Caco-2 (cell line): ENCODE results near the gene HOXD8. TPM values are rescaled to one million over a fixed set of nuclear protein-coding genes. Genes with fewer than 3 reads are reported as not detected.

ENCODE experiments used
- BruUV-seq: library from RNA; stranded (reverse); fragments of 400-500 nt; replicated peaks from 2 replicates; lab custom pipeline; 2021; lab: Mats Ljungman, UMichigan
- CTCF ChIA-PET: fragments of 300-600 bp; sonication (Branson Sonifier 250); formaldehyde crosslinking; loops from one replicate; lab custom pipeline; 2022; ENCODE audit warnings: antibody characterized with exemption; lab: Charles Lee
- POLR2A ChIA-PET: fragments of 300-600 bp; sonication (Branson Sonifier 250); formaldehyde crosslinking; loops from one replicate; lab custom pipeline; 2022; ENCODE audit warnings: antibody characterized with exemption; lab: Charles Lee
- DNase-seq, 2 experiments: peaks; one replicate each; pipeline versions ENCODE4 v3.0.0 to v3.0.0-alpha.2; 2020 to 2022
- H3K27me3 ChIP-seq: replicated peaks from 2 replicates; pipeline ENCODE4 v1.6.0; 2011; ENCODE audit warnings: low read length; ENCODE audit not compliant: control insufficient read depth, insufficient read depth
- H3K36me3 ChIP-seq: 2 replicates; pipeline ENCODE4 v1.5.1; 2011; ENCODE audit warnings: low read length; ENCODE audit not compliant: control insufficient read depth, insufficient read depth
- H3K4me1 ChIP-seq: fragments of 250-450 bp; sonication (Bioruptor Pico); 2 replicates; pipeline ENCODE4 v1.5.1; 2020; ENCODE audit warnings: mild to moderate bottlenecking
- H3K4me3 ChIP-seq: 2 replicates; pipeline ENCODE4 v1.5.1; 2011; ENCODE audit warnings: low read depth, mild to moderate bottlenecking, control low read depth, low read length
- H3K9me3 ChIP-seq: fragments of 250-450 bp; sonication (Bioruptor Pico); 2 replicates; pipeline ENCODE4 v1.5.1; 2020; ENCODE audit warnings: mild to moderate bottlenecking, moderate library complexity
- H3K27ac Mint-ChIP-seq: one replicate; pipeline ENCODE4 v1.8.0; 2022; ENCODE audit warnings: mixed read lengths; ENCODE audit not compliant: unreplicated experiment
- H3K27me3 Mint-ChIP-seq: one replicate; pipeline ENCODE4 v1.8.0; 2022; ENCODE audit warnings: mixed read lengths; ENCODE audit not compliant: insufficient read depth, unreplicated experiment
- H3K36me3 Mint-ChIP-seq: one replicate; pipeline ENCODE4 v1.8.0; 2022; ENCODE audit warnings: mild to moderate bottlenecking, mixed read lengths; ENCODE audit not compliant: insufficient read depth, unreplicated experiment
- H3K4me1 Mint-ChIP-seq: one replicate; pipeline ENCODE4 v1.8.0; 2022; ENCODE audit warnings: low read depth, mixed read lengths; ENCODE audit not compliant: unreplicated experiment
- H3K4me3 Mint-ChIP-seq: one replicate; pipeline ENCODE4 v1.8.0; 2022; ENCODE audit warnings: mild to moderate bottlenecking, moderate library complexity, mixed read lengths; ENCODE audit not compliant: unreplicated experiment
- H3K9me3 Mint-ChIP-seq: one replicate; pipeline ENCODE4 v1.8.0; 2022; ENCODE audit warnings: mixed read lengths; ENCODE audit not compliant: unreplicated experiment
- intact Hi-C: fragments of 100-400 bp; cut with micrococcal nuclease; formaldehyde crosslinking; loops from one replicate; pipeline ENCODE4 v1.10.0; 2022; ENCODE audit not compliant: unreplicated experiment
- total RNA-seq: library from RNA; stranded (reverse); gene quantifications from 2 replicates; pipeline ENCODE4 v1.2.3, GENCODE V29; 2022
- TF ChIP-seq, protein P1 (sequence below), 2 experiments: fragments of 200-600 bp in 1 of 2; IDR thresholded peaks; 1 replicate in 1 of 2; 2 replicates in 1 of 2; pipeline versions ENCODE4 v1.5.1 to v1.8.0; 2011 to 2022; ENCODE audit warnings: antibody characterized with exemption in 1 of 2, control low read depth in 1 of 2, inconsistent platforms in 1 of 2, low read depth in 1 of 2, low read length in 1 of 2, mild to moderate bottlenecking in 1 of 2, moderate library complexity in 1 of 2; ENCODE audit not compliant: insufficient read depth in 1 of 2, severe bottlenecking in 1 of 2, unreplicated experiment in 1 of 2

The HOXD8 gene
- total RNA-seq, 1 experiment from 2014 or later = not detected

DNA sequence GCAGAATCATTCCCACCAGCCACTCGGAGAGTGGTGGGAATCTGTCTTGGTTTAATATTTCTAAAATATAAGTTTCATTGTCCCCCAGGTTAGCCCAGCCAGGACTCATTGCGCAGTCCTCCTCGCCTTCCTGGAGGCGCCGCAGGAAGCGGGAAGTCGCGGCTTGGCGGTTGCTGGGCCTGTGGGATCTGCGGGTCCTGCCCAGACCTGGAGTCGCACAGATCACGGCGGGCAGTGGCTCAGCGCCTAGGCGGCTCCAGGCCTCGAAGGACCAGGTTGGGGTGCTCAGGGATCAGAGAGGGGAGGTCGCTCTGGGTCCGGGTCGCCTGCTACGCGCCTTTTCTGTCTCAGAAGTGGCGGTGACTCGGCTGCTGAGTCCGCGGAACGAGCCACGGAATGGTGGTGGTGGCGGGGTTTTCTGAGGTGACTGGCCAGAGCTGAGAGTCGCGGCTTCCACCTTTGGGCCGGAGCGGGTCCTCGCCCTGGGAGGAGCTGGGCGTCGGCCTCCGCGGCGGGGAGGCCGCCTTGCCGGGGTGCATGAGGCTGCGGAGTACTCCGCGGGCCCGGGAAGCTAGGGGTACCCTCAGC is 30.3 kb downstream of the HOXD8 start:
- intact Hi-C loops = no loop called here
- Mint-ChIP-seq H3K9me3 (peaks cover 9% of the 10 kb centered on the region), H3K36me3 (no peaks in the 10 kb centered on the region), H3K4me3 (no peak overlapping the region), H3K27me3 (peaks cover 22% of the 10 kb centered on the region), H3K4me1 (no peaks in the 10 kb centered on the region), H3K27ac (no peak overlapping the region)
- no peaks in the 10 kb centered on the region for H3K4me1 ChIP-seq
- CTCF ChIA-PET = interaction anchor here (0.7 kb wide), 1 partner anchor 1824 kb away, joined by 6 read pairs; no protein-coding TSS in a partner anchor
- no peaks in the 10 kb centered on the region for H3K9me3 ChIP-seq
- H3K36me3 ChIP-seq = no peaks in the 10 kb centered on the region
- TF ChIP-seq, protein P1, sequence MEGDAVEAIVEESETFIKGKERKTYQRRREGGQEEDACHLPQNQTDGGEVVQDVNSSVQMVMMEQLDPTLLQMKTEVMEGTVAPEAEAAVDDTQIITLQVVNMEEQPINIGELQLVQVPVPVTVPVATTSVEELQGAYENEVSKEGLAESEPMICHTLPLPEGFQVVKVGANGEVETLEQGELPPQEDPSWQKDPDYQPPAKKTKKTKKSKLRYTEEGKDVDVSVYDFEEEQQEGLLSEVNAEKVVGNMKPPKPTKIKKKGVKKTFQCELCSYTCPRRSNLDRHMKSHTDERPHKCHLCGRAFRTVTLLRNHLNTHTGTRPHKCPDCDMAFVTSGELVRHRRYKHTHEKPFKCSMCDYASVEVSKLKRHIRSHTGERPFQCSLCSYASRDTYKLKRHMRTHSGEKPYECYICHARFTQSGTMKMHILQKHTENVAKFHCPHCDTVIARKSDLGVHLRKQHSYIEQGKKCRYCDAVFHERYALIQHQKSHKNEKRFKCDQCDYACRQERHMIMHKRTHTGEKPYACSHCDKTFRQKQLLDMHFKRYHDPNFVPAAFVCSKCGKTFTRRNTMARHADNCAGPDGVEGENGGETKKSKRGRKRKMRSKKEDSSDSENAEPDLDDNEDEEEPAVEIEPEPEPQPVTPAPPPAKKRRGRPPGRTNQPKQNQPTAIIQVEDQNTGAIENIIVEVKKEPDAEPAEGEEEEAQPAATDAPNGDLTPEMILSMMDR (IDR thresholded peaks at IDR 0.05; ENCODE audit: insufficient read depth in 1 of 2, low read depth in 1 of 2, low read length in 1 of 2, severe bottlenecking in 1 of 2, unreplicated experiment in 1 of 2) = no peak
- no peak overlapping the region for H3K4me3 ChIP-seq
- H3K27me3 ChIP-seq = no peaks in the 10 kb centered on the region; the same call in 1 of the 2 replicates
- no TSS peak for BruUV-seq
- no peak for DNase-seq
- POLR2A ChIA-PET = no interaction called here

DNA sequence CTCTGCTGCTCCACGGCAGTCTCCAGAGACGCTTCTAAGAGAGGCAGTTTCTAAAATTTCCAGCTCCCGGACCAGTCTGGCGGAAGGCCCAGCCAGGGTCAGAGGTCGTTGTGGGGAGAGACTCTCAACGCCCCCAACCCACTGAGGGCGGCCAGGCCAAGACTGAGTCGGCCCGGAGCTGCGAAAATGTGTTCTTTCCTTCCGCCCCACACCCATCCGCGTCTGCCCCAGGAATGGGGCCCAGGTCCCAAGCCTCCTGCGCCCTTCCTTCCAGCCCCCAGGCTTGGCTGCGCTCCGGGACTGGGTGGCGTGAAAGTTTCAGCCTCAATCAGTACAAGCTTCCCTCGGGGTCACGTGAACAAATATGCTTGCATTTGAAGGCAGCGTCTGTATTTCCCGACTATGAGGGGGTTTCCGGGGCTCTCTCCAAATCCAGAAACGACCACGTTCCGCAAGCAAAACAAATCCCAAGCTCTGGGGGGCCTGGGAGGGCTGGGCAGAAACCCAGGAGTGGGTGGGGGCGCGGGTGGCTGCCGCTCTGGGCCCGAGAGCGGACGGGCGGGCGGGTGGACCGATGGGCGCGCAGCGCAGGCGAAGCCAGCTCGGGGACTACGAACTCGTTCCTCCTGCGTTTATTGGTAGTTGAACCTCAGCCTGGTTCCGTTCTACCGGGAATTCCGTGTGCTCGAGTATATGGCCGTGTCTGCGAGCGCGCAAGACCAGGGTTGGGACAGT is 30.9 kb downstream of the HOXD8 start:
- Histone ChIP-seq H3K36me3 (no peaks in the 10 kb centered on the region), H3K4me1 (no peaks in the 10 kb centered on the region), H3K9me3 (no peaks in the 10 kb centered on the region), H3K27me3 (no peaks in the 10 kb centered on the region; the same call in 1 of the 2 replicates), H3K4me3 (no peak overlapping the region)
- TF ChIP-seq, protein P1 (IDR thresholded peaks at IDR 0.05; ENCODE audit: insufficient read depth in 1 of 2, low read depth in 1 of 2, low read length in 1 of 2, severe bottlenecking in 1 of 2, unreplicated experiment in 1 of 2) = no peak
- BruUV-seq = no TSS peak
- Mint-ChIP-seq H3K4me1 (no peaks in the 10 kb centered on the region), H3K27me3 (peaks cover 19% of the 10 kb centered on the region), H3K9me3 (peaks cover 9% of the 10 kb centered on the region), H3K27ac (no peak overlapping the region), H3K4me3 (no peak overlapping the region), H3K36me3 (no peaks in the 10 kb centered on the region)
- POLR2A ChIA-PET = no interaction called here
- DNase-seq = no peak
- CTCF ChIA-PET = interaction anchor here (0.7 kb wide), 1 partner anchor 1823 kb away, joined by 6 read pairs; no protein-coding TSS in a partner anchor
- intact Hi-C loops = no loop called here

DNA sequence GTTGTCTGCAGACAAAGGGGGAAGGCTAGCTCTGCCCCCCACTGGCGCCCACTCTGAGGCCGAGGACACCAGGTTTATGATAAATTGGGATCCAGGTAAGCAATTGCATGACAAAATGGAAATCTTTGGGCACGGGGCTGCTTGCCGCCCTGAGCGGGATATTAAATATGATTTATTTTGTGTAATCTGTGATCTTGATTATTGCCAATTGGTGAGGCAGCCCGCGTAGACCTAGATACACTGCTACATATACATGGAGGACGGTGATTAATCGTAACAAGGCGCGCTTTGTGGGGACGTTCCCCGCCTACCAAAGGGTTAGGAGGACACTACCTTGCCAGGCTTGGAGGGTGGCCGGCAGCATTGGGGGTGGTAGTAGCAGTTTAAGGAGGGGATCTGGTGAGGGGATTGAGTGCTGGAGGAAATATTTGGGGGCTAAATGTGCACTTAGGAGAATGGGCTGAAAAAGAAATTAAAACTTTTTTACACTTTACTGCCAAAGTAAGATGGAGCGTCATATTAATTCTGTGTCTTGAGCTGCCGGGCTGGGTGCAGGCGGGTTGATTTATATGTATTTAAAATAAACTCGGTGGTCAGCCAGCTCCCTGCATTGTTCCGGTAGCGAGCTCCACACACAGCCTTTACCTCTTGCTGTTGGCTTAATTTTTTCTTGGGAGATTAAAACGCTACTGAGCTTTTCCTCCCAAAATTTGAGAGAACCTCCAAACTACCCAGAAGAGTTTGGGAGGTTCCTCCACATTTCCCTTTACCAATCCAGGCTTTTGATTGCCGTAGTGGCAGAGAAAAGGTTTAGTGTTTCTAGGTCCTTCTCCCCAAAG is 31.7 kb downstream of the HOXD8 start:
- H3K9me3 ChIP-seq = no peaks in the 10 kb centered on the region
- Mint-ChIP-seq H3K27ac (no peak overlapping the region), H3K36me3 (no peaks in the 10 kb centered on the region), H3K4me3 (no peak overlapping the region), H3K4me1 (no peaks in the 10 kb centered on the region), H3K9me3 (peaks cover 9% of the 10 kb centered on the region), H3K27me3 (peaks cover 16% of the 10 kb centered on the region)
- no TSS peak for BruUV-seq
- no peak overlapping the region for H3K4me3 ChIP-seq
- TF ChIP-seq, protein P1 (IDR thresholded peaks at IDR 0.05; ENCODE audit: insufficient read depth in 1 of 2, low read depth in 1 of 2, low read length in 1 of 2, severe bottlenecking in 1 of 2, unreplicated experiment in 1 of 2) = no peak
- ChIA-PET POLR2A (no interaction called here), CTCF (interaction anchor here (1.2 kb wide), 1 partner anchor 294 kb away, joined by 3 read pairs; no protein-coding TSS in a partner anchor)
- no peaks in the 10 kb centered on the region for H3K36me3 ChIP-seq
- no peak for DNase-seq
- H3K4me1 ChIP-seq = no peaks in the 10 kb centered on the region
- intact Hi-C loops = no loop called here
- no peaks in the 10 kb centered on the region; the same call in 1 of the 2 replicates for H3K27me3 ChIP-seq
